Heart left ventricle (tissue), 13 donors: ENCODE measurements around the gene MOXD1.

ENCODE experiments used
- CTCF ChIP-seq, 12 donors: fragments of 200-600 bp; sonication (generic) in 4 of 12; IDR thresholded peaks; one replicate each; pipeline versions ENCODE4 v1.5.0 to v1.8.0; 2018 to 2022; ENCODE audit warnings: antibody characterized with exemption in 12 of 12, mild to moderate bottlenecking in 5 of 12
- POLR2A ChIP-seq, 2 donors: fragments of 450-650 bp; IDR thresholded peaks; one replicate each; pipeline ENCODE4 v1.6.1; 2017; ENCODE audit warnings: antibody characterized with exemption in 2 of 2, mild to moderate bottlenecking in 2 of 2, moderate library complexity in 2 of 2
- donor health status: ischemic (EF 13 %, LVEDD 7.1; RV severe dilation, severe dysfunction).
- donor health status: DM: no; HTN: yes; CAD: no.
- donor health status: DM: no; HTN: no; CAD: no.
- donor health status: ischemic (EF 25% LVEDD 6.9; RV normal size, moderate dysfunction).
- donor health status: ischemic (EF 25% LVEDD 5.7; RV mildly dilated, moderate dysfunction).
- donor health status: ischemic (EF 35%, LVEDD 5.7; RV mildly dilated, moderate dysfunction).
- donor health status: nonischemic (EF 11% LVEDD 7.7; RV severe dilation, severe dysfunction).
- donor health status: DM: yes; HTN: yes; CAD: no.
- donor health status: PGD.
- donor health status: ischemic (EF 29% LVEDD 5.4; RV normal size, mild dysfunction).
- donor health status: nonischemic (EF 23%, LVEDD 6.1; RV moderate dilation, normal function).

- TF ChIP-seq CTCF (IDR thresholded peaks at IDR 0.05): no peak
- TF ChIP-seq POLR2A (IDR thresholded peaks at IDR 0.05): no peak
Measured at GRCh38 chr6:132310921-132311320, 90.4 kb downstream of the MOXD1 start.
